ENCODE data around the gene EIF3D. TPM values are rescaled to one million over a fixed set of nuclear protein-coding genes. Genes with fewer than 3 reads are reported as not detected.

Gene EIF3D, protein sequence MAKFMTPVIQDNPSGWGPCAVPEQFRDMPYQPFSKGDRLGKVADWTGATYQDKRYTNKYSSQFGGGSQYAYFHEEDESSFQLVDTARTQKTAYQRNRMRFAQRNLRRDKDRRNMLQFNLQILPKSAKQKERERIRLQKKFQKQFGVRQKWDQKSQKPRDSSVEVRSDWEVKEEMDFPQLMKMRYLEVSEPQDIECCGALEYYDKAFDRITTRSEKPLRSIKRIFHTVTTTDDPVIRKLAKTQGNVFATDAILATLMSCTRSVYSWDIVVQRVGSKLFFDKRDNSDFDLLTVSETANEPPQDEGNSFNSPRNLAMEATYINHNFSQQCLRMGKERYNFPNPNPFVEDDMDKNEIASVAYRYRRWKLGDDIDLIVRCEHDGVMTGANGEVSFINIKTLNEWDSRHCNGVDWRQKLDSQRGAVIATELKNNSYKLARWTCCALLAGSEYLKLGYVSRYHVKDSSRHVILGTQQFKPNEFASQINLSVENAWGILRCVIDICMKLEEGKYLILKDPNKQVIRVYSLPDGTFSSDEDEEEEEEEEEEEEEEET
- 288 TPM for polyA plus RNA-seq (2012; ENCODE audit: insufficient read depth, insufficient read length)

- peak within 1 kb of the TSS; percentile 99 for H3K4me3 ChIP-seq (ENCODE audit: low read length)
- DNase-seq (ENCODE audit: low read depth, low spot score), result peak; percentile 100
Observed at GRCh38 chr22:36528795-36529751, at the start of gene EIF3D. EIF3D (minus strand) TSS chr22:36529166; CDS start chr22:36526121, 3,045 bp downstream.

GRCh38 chr22:36578619-36579018 is 49.7 kb upstream of the EIF3D start:
- H3K4me3 ChIP-seq (ENCODE audit: low read length), result no peak overlapping the region
- DNase-seq (ENCODE audit: low read depth, low spot score), result no peak

DNA sequence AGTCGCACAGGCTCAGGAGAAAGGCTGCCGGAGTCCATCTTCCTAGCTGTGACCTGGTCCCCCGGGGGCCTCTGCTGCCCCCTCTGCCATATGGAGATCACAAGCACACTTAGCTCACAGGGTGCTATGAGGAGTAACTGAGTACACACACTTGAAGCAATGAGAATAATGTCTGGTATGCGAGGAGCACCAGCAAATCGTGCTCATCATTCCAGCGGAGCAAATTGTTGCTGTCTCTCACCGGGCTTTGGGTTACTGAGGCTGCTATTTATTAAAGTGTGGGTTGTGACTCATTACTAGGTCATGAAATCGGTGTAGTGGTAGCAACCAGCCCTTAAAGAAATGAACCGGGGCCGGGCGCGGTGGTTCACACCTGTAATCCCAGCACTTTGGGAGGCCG is 48.1 kb upstream of the EIF3D start:
- no peak for DNase-seq (ENCODE audit: low read depth, low spot score)
- H3K4me3 ChIP-seq (ENCODE audit: low read length), result no peak overlapping the region

DNA sequence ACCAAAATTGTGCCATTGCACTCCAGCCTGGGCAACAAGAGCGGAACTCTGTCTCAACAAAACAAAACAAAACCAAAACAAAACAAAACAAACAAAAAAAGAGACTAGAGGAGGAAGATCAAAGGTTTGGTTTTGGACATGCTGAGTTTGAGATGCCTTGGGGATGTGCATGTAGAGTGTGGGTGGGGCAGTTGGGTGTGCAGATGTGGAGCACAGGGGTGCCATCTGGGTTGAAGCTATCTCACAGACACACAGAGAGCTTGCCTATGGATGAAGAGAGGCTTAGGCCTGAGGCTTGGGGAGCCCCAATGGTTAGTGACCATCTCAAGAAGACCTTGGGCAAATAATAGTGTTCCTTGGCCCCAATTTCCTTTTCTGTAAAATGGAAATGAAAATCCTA is 45.8 kb upstream of the EIF3D start:
- no peak for DNase-seq (ENCODE audit: low read depth, low spot score)
- no peak overlapping the region for H3K4me3 ChIP-seq (ENCODE audit: low read length)

GRCh38 chr22:36573815-36574363 is 44.9 kb upstream of the EIF3D start:
- H3K4me3 ChIP-seq (ENCODE audit: low read length), result no peak overlapping the region
- no peak for DNase-seq (ENCODE audit: low read depth, low spot score)

GRCh38 chr22:36571991-36572390 is 43.0 kb upstream of the EIF3D start:
- no peak for DNase-seq (ENCODE audit: low read depth, low spot score)
- no peak overlapping the region for H3K4me3 ChIP-seq (ENCODE audit: low read length)

- DNase-seq (ENCODE audit: low read depth, low spot score), result no peak
- no peak overlapping the region for H3K4me3 ChIP-seq (ENCODE audit: low read length)
Observed at GRCh38 chr22:36569999-36570398, 41.0 kb upstream of the EIF3D start.

GRCh38 chr22:36568846-36569245 is 39.9 kb upstream of the EIF3D start:
- DNase-seq (ENCODE audit: low read depth, low spot score), result no peak

GRCh38 chr22:36566720-36567119 is 37.8 kb upstream of the EIF3D start:
- H3K4me3 ChIP-seq (ENCODE audit: low read length), result no peak overlapping the region
- DNase-seq (ENCODE audit: low read depth, low spot score), result no peak

More at GRCh38 chr22:36568846-36569245, 39.9 kb upstream of the EIF3D start:
- no peak overlapping the region for H3K4me3 ChIP-seq (ENCODE audit: low read length)

DNA sequence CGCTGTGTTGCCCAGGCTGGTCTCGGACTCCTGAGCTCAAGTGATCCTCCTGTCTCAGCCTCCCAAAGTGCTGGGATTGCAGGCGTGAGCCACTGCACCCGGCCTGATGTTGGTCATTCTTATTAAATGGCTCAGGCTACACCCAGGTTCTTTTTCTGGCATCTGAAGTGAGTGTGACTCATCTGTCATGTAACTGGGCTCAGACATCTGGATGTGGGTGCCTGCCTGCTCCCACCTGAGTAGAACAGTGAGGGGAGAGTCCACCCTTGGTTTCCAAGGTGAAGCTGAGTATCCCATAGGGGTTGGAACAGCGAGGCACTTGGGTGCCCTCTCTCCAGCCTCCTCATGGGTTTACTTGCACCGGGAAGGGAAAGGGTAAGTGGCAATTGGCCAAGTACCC is 36.7 kb upstream of the EIF3D start:
- no peak overlapping the region for H3K4me3 ChIP-seq (ENCODE audit: low read length)
- DNase-seq (ENCODE audit: low read depth, low spot score), result no peak

GRCh38 chr22:36565159-36565507 is 36.2 kb upstream of the EIF3D start:
- no peak overlapping the region for H3K4me3 ChIP-seq (ENCODE audit: low read length)

GRCh38 chr22:36564422-36565158 is 35.6 kb upstream of the EIF3D start:
- no peak for DNase-seq (ENCODE audit: low read depth, low spot score)
- no peak overlapping the region for H3K4me3 ChIP-seq (ENCODE audit: low read length)

More at GRCh38 chr22:36565159-36565507, 36.2 kb upstream of the EIF3D start:
- no peak for DNase-seq (ENCODE audit: low read depth, low spot score)

DNA sequence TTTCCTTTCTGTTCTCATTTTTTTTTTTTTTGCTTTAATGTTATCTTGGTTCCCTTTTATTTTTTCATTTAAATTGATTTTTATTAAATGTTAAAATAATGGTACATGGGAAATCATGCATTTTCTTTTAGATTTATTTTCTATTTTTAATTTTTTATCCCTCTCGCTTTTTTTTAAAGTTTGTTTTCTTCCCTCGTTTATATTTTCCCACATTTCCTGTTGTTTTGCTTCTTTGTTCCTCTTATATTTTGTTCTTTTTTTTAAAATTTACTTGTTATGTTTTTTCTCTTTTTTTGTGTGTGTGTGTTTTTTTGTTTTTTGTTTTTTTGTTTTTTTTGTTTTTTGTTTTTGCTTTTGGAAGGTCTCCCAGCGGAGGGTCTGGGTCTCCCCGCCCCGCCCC is 34.9 kb upstream of the EIF3D start:
- H3K4me3 ChIP-seq (ENCODE audit: low read length), result no peak overlapping the region
- no peak for DNase-seq (ENCODE audit: low read depth, low spot score)

- H3K4me3 ChIP-seq (ENCODE audit: low read length), result no peak overlapping the region
- no peak for DNase-seq (ENCODE audit: low read depth, low spot score)
Observed at GRCh38 chr22:36563444-36563843, 34.5 kb upstream of the EIF3D start.

DNA sequence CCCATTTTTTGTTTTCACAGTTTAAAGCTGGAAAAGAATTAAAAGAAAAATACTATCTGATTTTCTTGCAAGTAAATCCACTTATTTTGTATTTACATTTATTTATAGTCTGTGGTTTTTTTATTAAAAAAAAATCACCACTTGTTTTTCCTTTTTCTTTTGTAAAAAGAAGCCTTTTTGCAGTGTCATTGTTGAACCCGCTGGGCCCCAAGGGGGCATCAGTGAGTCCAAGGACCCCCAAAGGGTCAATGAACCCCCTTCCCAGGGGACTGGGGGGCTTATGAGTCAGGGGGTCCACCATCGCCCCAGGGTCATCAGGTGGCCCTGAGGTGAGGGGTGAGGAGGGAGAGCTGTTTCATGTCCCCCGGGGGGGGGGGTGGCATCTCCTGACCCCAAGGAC is 34.0 kb upstream of the EIF3D start:
- DNase-seq (ENCODE audit: low read depth, low spot score), result no peak
- no peak overlapping the region for H3K4me3 ChIP-seq (ENCODE audit: low read length)

DNA sequence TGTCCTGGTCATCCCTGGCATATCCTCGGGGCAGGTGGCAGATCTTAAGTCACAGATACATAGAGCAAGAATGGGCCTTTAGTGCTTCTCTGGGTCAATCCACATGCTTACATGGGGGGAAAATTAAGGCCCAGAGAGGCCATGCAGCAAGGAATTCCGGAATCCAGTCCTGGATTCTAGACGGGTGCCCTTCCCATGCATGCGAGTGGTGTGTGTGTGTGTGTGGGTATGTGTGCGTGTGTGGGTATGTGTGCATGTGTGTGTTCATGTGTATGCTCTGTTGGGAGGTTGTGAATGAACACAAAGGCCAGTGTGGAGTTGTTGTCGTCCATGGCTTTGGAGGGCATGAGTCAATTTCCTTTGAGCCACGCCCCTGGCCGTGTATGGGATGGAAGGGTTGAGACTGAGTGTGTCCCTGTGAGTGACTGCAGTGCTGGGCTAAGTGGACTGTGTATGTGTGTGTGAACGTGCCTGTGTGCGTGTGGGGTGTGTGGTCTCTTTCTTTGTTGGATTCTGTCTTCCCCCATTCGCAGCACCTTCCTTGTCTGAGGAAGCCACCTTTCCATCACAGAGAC is 33.4 kb upstream of the EIF3D start:
- no peak for DNase-seq (ENCODE audit: low read depth, low spot score)
- no peak overlapping the region for H3K4me3 ChIP-seq (ENCODE audit: low read length)

DNA sequence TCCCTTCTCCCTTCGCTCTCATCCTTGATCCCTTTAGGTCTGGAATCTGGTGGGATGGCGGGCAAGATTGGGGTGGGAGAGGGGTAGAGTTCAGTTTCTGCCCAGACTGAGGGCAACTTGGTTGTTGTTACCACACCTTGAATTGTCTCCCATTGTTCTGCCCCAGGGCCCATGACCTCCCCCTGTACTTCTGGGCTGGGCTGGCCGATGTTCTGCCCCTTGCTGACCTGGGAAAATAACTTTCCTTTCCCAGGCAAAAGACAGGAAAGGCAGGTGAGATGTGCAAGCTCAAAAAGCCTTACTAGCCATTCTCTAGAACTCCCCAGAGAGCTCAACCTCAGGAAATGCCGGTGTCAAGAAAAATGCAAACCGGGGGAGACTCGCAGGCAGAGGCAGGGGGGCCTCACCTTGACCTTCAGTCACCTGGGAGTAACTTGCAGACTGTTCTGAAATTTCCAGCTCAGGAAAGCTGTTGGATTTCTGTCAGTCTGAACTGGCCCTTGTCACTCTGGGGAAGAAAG is 32.4 kb upstream of the EIF3D start:
- no peak overlapping the region for H3K4me3 ChIP-seq (ENCODE audit: low read length)
- DNase-seq (ENCODE audit: low read depth, low spot score), result no peak

DNA sequence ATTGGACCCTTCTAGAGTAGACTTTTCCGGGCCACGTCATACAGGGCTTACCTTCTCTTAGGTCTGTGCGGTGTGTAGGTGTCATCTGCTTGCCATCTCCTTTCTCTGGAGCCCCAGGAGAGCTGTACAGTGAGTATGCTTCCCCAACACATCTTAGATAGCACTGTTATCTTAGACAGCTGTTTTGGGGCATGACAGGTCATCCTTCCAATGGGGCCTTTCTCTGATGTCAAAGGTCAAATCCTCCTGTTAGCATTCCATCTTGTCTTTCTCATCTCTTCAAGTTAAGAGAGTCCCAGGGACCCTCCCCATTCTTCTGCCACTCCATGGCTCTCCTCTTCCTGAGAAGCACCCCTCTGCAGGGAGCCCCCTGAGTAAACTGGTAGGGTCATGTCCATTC is 31.0 kb upstream of the EIF3D start:
- DNase-seq (ENCODE audit: low read depth, low spot score), result no peak

More for the DNA sequence above, 31.0 kb upstream of the EIF3D start:
- H3K4me3 ChIP-seq (ENCODE audit: low read length), result no peak overlapping the region

All from Jurkat, Clone E6-1 (cell line).